Stimulated activated naive CD8-positive, alpha-beta T cell treated with anti-CD3 and anti-CD28 coated beads, Interleukin-15, amount 100 ng/mL, for 72 hours (primary cell): ENCODE measurements around the gene OR2D3.
"Not testable (repeated sequence)": the region's sequence is repeated elsewhere in the genome, so short reads cannot be mapped to it uniquely, and the experiment has no call there.

ENCODE experiments used
- ATAC-seq: fragments of 150-1000 bp; cut with Tn5 transposase; 2 replicates; pipeline ENCODE4 v1.10.0; 2021; ENCODE audit warnings: mild to moderate bottlenecking, moderate library complexity
- DNase-seq, 2 donors: peaks; one replicate each; pipeline ENCODE4 v3.0.0; 2021 to 2022
- H3K27ac Mint-ChIP-seq, 2 donors: one replicate each; pipeline ENCODE4 v1.8.0; 2022; ENCODE audit warnings: mild to moderate bottlenecking in 2 of 2, mixed read lengths in 2 of 2, moderate library complexity in 2 of 2
- H3K27me3 Mint-ChIP-seq: one replicate; pipeline ENCODE4 v1.8.0; 2022; ENCODE audit warnings: mixed read lengths
- H3K4me1 Mint-ChIP-seq: one replicate; pipeline ENCODE4 v1.8.0; 2022; ENCODE audit warnings: mild to moderate bottlenecking, mixed read lengths
- H3K4me3 Mint-ChIP-seq, 2 donors: one replicate each; pipeline ENCODE4 v1.8.0; 2022; ENCODE audit warnings: mild to moderate bottlenecking in 2 of 2, mixed read lengths in 2 of 2, moderate library complexity in 1 of 2
- H3K9me3 Mint-ChIP-seq, 2 donors: one replicate each; pipeline ENCODE4 v1.8.0; 2022; ENCODE audit warnings: mixed read lengths in 2 of 2

OR2D3 gene, protein sequence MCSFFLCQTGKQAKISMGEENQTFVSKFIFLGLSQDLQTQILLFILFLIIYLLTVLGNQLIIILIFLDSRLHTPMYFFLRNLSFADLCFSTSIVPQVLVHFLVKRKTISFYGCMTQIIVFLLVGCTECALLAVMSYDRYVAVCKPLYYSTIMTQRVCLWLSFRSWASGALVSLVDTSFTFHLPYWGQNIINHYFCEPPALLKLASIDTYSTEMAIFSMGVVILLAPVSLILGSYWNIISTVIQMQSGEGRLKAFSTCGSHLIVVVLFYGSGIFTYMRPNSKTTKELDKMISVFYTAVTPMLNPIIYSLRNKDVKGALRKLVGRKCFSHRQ

DNA sequence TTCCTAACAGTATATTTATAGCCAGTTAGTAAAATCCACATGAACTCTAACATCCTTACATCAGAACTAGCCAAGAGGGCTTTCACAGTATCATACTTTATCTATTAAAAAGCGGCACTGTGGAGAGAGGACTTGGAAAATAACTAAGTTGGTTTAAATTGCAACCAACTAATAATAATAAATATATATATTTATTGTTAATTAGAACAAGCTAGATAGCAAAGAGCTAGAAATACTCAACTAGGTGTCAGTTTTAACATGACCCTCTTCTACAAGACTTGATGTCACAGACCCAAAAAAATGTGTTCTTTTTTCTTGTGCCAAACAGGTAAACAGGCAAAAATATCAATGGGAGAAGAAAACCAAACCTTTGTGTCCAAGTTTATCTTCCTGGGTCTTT is at the start of gene OR2D3:
OR2D3 (plus strand) TSS at position 301 of the 400 bp plus-strand sequence; CDS start at position 301, 0 bp downstream.
- Mint-ChIP-seq H3K9me3 (no peaks in the 10 kb centered on the region), H3K27me3 (peaks cover 47% of the 10 kb centered on the region), H3K4me3 (no peak within 1 kb of the TSS), H3K27ac (no peak within 1 kb of the TSS), H3K4me1 (peaks cover 2% of the 10 kb centered on the region)
- ATAC-seq, result no peak
- DNase-seq, result no peak

DNA sequence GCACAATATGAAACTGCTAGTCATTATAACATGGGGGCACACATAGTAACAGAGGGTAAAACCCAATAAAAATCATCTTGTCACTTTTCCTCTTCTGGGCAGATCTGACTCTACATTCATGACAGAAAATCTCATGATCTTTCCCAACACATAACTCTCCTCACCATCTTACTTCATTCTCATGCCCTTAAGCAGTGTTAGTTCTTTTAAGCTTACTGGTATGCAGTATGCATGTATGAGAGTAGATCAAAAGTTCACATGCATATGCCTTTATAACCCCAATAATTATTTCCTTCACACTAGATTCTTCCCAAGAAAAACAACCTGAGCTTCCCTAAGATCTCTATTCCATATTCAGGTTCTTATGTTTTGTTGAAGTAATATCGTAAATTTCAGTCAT is 49.5 kb upstream of the OR2D3 start:
- H3K4me1 Mint-ChIP-seq, result no peaks in the 10 kb centered on the region

DNA sequence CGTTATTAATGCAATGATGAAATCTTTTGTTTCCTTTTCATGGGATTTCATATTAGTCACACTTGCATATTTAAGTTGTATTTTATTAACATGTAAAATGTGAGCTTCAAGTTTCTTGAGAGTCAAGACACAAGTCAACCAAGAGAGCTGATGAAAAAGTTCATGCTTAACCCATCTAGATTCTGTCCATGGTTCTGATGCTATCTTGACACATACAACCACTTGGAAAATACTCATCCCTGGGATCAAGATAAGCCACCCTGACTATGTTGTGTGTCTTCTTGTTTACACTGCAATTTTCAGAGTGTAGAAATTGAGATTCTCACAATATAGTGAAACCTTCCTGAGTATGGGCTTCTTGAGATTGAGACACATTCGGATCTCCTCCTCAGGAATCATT is 45.0 kb upstream of the OR2D3 start:
- H3K4me3 Mint-ChIP-seq, result no peak overlapping the region
- no peak overlapping the region for H3K27ac Mint-ChIP-seq
- ATAC-seq, result no peak
- peaks cover 25% of the 10 kb centered on the region for H3K27me3 Mint-ChIP-seq
- peaks cover 0 to 5% of the 10 kb centered on the region in 2 donors for H3K9me3 Mint-ChIP-seq
- no peaks in the 10 kb centered on the region for H3K4me1 Mint-ChIP-seq
- no peak for DNase-seq

More for the DNA sequence above, 49.5 kb upstream of the OR2D3 start:
- no peak overlapping the region for H3K4me3 Mint-ChIP-seq
- ATAC-seq, result no peak
- no peak for DNase-seq
- peaks cover 27% of the 10 kb centered on the region for H3K27me3 Mint-ChIP-seq
- H3K27ac Mint-ChIP-seq, result no peak overlapping the region
- H3K9me3 Mint-ChIP-seq, result no peaks in the 10 kb centered on the region

DNA sequence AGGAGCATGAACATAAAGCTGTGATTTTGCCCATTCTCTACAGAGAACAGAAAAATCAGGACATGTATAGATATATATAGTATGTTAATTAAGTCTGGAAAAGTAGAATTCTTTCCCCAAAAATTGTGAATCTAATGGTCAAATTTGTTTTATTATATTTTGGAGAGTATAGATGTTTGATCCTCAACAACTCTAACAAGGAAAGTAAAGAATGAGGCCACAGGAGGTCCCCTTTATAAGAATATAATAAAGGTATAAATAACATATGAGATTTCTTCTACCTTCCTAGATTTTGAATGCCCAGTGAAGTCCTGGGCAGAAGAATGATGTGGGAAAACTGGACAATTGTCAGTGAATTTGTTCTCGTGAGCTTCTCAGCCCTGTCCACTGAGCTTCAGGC is 44.5 kb upstream of the OR2D3 start, which contains the start of gene OR10A4:
OR10A4 (plus strand) TSS at position 301 of the 400 bp plus-strand sequence; CDS start at position 324, 23 bp downstream.
- peaks cover 0 to 5% of the 10 kb centered on the region in 2 donors for H3K9me3 Mint-ChIP-seq
- no peak within 1 kb of the TSS for H3K27ac Mint-ChIP-seq
- H3K4me3 Mint-ChIP-seq, result no peak within 1 kb of the TSS
- H3K27me3 Mint-ChIP-seq, result peaks cover 21% of the 10 kb centered on the region
- no peak for ATAC-seq
- H3K4me1 Mint-ChIP-seq, result no peaks in the 10 kb centered on the region
- DNase-seq, result no peak

DNA sequence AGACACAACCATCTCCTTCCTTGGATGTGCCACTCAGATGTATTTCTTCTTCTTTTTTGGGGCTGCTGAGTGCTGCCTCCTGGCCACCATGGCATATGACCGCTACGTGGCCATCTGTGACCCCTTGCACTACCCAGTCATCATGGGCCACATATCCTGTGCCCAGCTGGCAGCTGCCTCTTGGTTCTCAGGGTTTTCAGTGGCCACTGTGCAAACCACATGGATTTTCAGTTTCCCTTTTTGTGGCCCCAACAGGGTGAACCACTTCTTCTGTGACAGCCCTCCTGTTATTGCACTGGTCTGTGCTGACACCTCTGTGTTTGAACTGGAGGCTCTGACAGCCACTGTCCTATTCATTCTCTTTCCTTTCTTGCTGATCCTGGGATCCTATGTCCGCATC is 43.9 kb upstream of the OR2D3 start:
- Mint-ChIP-seq H3K27me3 (peaks cover 17% of the 10 kb centered on the region), H3K27ac (no peak overlapping the region), H3K4me3 (no peak overlapping the region), H3K4me1 (no peaks in the 10 kb centered on the region), H3K9me3 (peaks cover 0 to 5% of the 10 kb centered on the region in 2 donors)
- DNase-seq (no peak), ATAC-seq (no peak)

DNA sequence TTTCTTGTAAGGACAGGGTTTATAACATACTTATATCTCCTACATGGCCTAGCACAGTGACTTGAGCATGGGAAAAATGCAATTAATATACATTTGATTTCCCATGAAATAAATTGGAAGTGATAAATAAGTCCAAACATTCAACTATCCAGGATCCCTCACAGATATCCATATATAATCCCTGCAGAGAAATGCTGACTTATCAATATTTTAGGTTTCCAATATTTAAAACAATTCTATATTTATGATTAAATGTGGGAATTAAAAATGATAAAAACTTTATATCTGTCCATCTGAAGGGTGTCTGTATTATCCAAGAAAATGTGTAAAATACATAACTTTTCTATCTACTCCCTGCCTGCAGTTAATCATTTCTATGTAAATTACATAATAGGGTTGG is 38.1 kb upstream of the OR2D3 start:
- Mint-ChIP-seq H3K27ac (no peak overlapping the region), H3K4me1 (no peaks in the 10 kb centered on the region), H3K9me3 (no peaks in the 10 kb centered on the region), H3K4me3 (no peak overlapping the region), H3K27me3 (peaks cover 37% of the 10 kb centered on the region)
- no peak for ATAC-seq
- DNase-seq, result no peak

DNA sequence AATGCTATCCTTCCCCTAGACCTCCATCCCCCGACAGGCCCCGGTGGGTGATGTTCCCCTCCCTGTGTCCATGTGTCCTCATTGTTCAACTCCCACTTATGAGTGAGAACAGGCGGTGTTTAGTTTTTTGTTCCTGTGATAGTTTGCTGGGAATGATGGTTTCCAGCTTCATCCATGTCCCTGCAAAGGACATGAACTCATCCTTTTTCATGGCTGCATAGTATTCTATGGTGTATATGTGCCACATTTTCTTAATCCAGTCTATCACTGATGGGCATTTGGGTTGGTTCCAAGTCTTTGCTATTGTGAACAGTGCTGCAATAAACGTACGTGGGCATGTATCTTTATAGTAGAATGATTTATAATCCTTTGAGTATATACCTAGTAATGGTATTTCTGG is 33.1 kb upstream of the OR2D3 start:
- not testable (repeated sequence) for H3K4me1 Mint-ChIP-seq, DNase-seq, H3K9me3 Mint-ChIP-seq, H3K27ac Mint-ChIP-seq, H3K4me3 Mint-ChIP-seq, ATAC-seq
- H3K27me3 Mint-ChIP-seq, result peaks cover 47% of the 10 kb centered on the region

DNA sequence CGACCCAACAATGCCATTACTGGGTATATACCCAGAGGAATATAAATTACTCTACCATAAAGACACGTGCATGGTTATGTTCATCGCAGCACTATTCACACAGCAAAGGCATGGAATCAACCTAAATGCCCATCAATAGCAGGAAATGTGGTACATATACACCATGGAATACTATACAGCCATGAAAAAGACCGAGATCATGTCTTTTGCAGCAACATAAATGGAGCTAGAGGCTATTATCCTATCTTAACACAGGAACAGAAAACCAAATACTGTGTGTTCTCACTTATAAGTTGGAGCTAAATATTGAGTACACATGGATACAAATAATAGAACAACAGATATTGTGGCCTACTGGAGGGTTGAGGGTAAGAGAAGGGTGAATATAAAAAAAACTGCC is 32.0 kb upstream of the OR2D3 start:
- peaks cover 38% of the 10 kb centered on the region for H3K27me3 Mint-ChIP-seq
- ATAC-seq (no peak), DNase-seq (no peak)

DNA sequence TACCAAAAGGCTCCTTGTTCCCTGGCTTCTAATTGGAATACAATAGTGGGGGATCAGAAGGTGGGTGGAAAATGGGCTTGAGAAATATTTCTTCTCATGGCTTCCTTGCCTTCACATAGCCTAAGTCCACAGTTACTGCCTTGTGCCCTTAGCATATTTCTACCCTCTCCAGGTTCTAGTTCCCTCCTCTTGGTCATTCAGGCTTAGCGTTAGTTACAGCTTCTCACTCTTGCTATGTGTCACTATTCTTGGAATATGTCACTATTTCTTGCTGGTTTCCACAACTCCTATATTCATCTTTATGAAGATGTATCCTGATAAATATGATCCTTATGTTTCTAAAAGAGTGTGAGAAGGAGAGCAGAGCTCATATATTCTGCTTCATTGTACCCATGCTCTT is 31.0 kb upstream of the OR2D3 start:
- ATAC-seq, result no peak
- Mint-ChIP-seq H3K4me1 (no peaks in the 10 kb centered on the region), H3K27ac (no peak overlapping the region), H3K9me3 (no peaks in the 10 kb centered on the region), H3K27me3 (peaks cover 36% of the 10 kb centered on the region), H3K4me3 (no peak overlapping the region)
- DNase-seq, result no peak

More for the DNA sequence above, 32.0 kb upstream of the OR2D3 start:
- Mint-ChIP-seq H3K9me3 (no peaks in the 10 kb centered on the region), H3K4me3 (no peak overlapping the region), H3K27ac (no peak overlapping the region), H3K4me1 (no peaks in the 10 kb centered on the region)

DNA sequence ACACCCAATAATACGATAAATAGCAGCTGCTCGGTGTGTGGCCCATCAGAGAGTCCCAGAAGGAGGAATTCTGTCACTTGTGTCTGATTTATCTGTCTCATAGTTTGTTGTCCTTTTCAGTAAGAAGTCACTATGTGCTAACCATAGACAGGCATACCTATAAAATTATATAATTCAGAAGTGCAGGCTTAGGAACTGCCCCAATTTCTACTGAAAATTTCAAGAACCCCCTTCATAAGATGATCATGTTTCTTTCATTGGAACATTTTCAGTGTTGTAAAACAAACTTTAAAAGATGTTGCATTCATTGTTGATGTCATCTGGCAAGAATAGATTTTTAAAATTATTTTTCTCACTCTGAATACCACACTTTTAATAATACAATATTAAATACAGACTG is 28.4 kb upstream of the OR2D3 start, which contains the start of gene OR2D2:
OR2D2 (minus strand) TSS at position 101 of the 400 bp plus-strand sequence; CDS start at position 101, 0 bp downstream.
- Mint-ChIP-seq H3K27ac (no peak within 1 kb of the TSS), H3K9me3 (no peaks in the 10 kb centered on the region)

DNA sequence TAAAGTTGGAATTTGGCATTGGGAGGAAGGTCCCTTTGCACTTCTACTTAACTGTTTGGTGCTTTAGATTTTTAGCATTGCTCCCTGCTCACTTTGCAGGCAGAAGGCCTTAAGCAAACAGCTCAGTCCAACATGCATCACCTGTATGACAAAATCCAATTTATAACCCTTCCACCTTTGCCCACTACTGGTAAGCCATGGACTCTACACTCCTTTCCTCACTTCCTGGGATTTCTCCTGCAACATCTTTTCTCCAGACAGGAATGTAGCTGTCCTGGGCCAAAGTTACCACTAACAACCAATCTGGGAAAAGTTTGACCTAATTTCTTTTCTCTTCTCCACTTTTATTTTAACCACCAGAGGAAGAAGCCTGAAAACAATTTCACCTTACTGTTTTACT is 26.7 kb upstream of the OR2D3 start:
- DNase-seq, result no peak
- H3K9me3 Mint-ChIP-seq, result no peaks in the 10 kb centered on the region
- no peak overlapping the region for H3K4me3 Mint-ChIP-seq
- ATAC-seq, result no peak
- H3K27ac Mint-ChIP-seq, result no peak overlapping the region
- peaks cover 46% of the 10 kb centered on the region for H3K27me3 Mint-ChIP-seq
- no peaks in the 10 kb centered on the region for H3K4me1 Mint-ChIP-seq

More for the DNA sequence above, 28.4 kb upstream of the OR2D3 start, which contains the start of gene OR2D2:
- Mint-ChIP-seq H3K4me1 (no peaks in the 10 kb centered on the region), H3K4me3 (no peak within 1 kb of the TSS), H3K27me3 (peaks cover 38% of the 10 kb centered on the region)
- no peak for DNase-seq
- no peak for ATAC-seq

DNA sequence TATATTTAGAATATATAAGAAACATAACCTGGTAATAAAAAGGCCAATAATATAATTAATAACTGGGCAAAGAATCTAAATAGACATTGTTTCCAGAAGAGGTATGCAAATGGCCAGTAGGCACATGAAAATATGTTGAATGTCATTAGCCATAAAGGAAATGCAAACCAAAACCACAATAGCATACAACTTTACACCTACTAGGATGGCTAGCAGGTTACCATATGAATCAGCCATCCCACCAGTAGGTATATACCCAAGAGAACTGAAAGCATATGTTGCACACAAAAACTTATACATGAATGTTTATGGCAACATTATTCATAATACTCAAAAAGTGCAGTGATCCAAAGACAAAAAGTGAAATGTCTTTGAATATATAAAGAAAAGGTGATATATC is 25.8 kb upstream of the OR2D3 start:
- Mint-ChIP-seq H3K9me3 (no peaks in the 10 kb centered on the region), H3K27me3 (peaks cover 47% of the 10 kb centered on the region), H3K27ac (no peak overlapping the region), H3K4me1 (no peaks in the 10 kb centered on the region), H3K4me3 (no peak overlapping the region)
- ATAC-seq (peak; percentile 95), DNase-seq (no peak)

DNA sequence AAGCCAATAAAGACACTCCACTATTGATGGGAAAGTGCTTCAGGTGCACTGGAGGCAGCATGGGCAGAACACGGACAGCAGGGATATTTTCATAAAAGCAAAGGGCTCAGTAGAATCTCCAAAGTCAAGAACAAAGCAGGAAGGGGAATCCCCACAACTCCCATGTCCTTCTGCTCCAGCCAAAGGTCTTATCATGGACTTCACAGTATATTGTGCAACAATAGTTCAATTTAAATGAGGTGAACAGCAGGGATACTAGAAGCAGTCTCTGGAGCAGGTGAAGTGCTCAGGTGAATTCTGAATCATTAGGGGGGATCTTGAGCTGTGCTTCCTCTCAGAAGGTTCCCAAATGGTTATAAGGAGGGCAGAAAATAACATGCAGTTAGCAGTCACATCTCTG is 21.9 kb upstream of the OR2D3 start:
- DNase-seq, result no peak
- H3K4me1 Mint-ChIP-seq, result no peaks in the 10 kb centered on the region
- no peak for ATAC-seq
- no peaks in the 10 kb centered on the region for H3K9me3 Mint-ChIP-seq
- H3K4me3 Mint-ChIP-seq, result no peak overlapping the region
- H3K27ac Mint-ChIP-seq, result no peak overlapping the region
- H3K27me3 Mint-ChIP-seq, result peaks cover 42% of the 10 kb centered on the region

DNA sequence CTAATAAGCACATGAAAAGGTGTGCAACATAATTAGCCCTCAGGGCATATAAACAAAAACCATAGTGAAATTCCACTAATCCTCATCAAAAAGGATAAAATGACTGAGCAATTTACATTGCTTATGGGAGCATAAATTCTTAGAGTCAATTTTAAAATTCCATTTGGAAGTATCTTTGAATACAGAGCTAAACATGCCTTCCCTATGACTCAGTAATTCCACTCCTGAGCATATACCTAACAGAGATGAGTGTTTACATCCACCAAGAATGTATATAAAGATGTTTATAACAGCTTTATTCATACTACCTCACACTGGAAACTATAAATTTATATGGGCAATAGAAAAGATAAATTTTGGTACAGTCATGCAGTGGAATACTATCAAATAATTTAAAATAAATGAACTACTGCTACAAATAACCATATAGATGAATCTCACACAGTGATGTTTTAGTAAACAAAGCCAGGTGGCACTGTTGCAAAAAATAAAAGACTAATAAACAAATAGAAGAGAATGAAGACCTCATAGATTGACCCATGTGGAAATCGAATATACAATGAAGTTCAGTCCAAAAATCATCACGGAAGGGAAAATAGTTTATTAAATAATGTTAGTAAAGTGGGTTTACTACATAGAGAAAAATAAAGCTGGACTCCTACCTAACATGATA is 20.3 kb upstream of the OR2D3 start:
- H3K9me3 Mint-ChIP-seq, result peaks cover 0 to under 1% of the 10 kb centered on the region in 2 donors
- H3K4me1 Mint-ChIP-seq, result no peaks in the 10 kb centered on the region
- no peak overlapping the region for H3K27ac Mint-ChIP-seq
- ATAC-seq (no peak), DNase-seq (no peak)
- H3K4me3 Mint-ChIP-seq, result no peak overlapping the region
- peaks cover 33% of the 10 kb centered on the region for H3K27me3 Mint-ChIP-seq

DNA sequence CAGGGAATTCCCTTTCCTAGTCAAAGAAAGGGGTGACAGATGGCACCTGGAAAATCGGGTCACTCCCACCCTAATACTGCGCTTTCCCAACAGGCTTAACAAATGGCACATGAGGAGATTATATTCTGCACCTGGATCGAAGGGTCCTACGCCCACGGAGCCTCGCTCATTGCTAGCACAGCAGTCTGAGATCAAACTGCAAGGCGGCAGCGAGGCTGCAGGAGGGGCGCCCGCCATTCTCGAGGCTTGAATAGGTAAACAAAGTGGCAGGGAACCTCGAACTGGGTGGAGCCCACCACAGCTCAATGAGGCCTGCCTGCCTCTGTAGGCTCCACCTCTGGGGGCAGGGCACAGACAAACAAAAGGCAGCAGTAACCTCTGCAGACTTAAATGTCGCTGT is 16.0 kb upstream of the OR2D3 start:
- DNase-seq, H3K4me1 Mint-ChIP-seq, H3K9me3 Mint-ChIP-seq, ATAC-seq, H3K27ac Mint-ChIP-seq, H3K4me3 Mint-ChIP-seq: not testable (repeated sequence)
- peaks cover 19% of the 10 kb centered on the region for H3K27me3 Mint-ChIP-seq

DNA sequence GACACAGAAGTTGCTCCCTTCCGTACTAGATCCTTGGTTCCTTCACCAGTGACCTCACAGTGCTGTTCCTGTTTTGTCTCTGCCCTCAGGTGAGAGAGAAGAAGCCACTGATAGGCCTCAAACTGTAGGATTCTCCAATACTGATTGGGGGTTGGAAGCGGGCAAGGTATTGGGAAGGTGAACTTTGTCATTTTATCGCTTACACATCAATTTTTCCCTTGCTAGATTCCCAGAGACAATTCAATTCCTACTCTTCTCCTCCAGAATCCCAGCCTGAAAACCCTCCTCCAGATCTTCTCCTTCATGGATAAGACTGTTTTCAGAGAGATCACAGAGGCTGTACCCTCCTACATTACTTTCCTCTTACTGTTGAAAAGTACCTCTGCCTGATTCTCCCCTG is 9.4 kb upstream of the OR2D3 start:
- no peak for ATAC-seq

More for the DNA sequence above, 9.4 kb upstream of the OR2D3 start:
- no peaks in the 10 kb centered on the region for H3K4me1 Mint-ChIP-seq
- no peaks in the 10 kb centered on the region for H3K9me3 Mint-ChIP-seq
- no peaks in the 10 kb centered on the region for H3K27me3 Mint-ChIP-seq
- no peak overlapping the region for H3K27ac Mint-ChIP-seq
- no peak for DNase-seq
- no peak overlapping the region for H3K4me3 Mint-ChIP-seq
